GM23338 (cell line): ENCODE data around the gene CLPTM1L. TPM values are rescaled to one million over a fixed set of nuclear protein-coding genes. Genes with fewer than 3 reads are reported as not detected.

Experiments
- ATAC-seq: fragments of 200-7000 bp; cut with Tn5 transposase; 3 replicates; pipeline ENCODE4 v1.9.1; 2020
- DNase-seq: peaks from one replicate; pipeline ENCODE4 v3.0.0-alpha.2; 2015; ENCODE audit warnings: low spot score
- H2AFZ ChIP-seq: fragments of 200-600 bp; sonication (generic); 2 replicates; pipeline ENCODE4 v1.8.0; 2016; ENCODE audit warnings: antibody characterized with exemption, mild to moderate bottlenecking, moderate library complexity
- H3F3A ChIP-seq: fragments of 200-600 bp; sonication (generic); replicated peaks from 2 replicates; pipeline ENCODE4 v1.8.0; 2017; ENCODE audit warnings: antibody characterized with exemption, mixed run types, low read depth
- H3K27ac ChIP-seq: fragments of 200-600 bp; sonication (generic); 2 replicates; pipeline ENCODE4 v1.6.1; 2016; ENCODE audit warnings: low read depth
- H3K27me3 ChIP-seq: fragments of 200-600 bp; sonication (generic); 2 replicates; pipeline ENCODE4 v1.8.0; 2016; ENCODE audit warnings: mild to moderate bottlenecking, mixed run types, moderate library complexity; ENCODE audit not compliant: insufficient read depth
- H3K36me3 ChIP-seq: fragments of 200-600 bp; sonication (generic); 2 replicates; pipeline ENCODE4 v1.8.0; 2016; ENCODE audit warnings: mild to moderate bottlenecking; ENCODE audit not compliant: insufficient read depth
- H3K4me1 ChIP-seq: fragments of 200-600 bp; sonication (generic); 2 replicates; pipeline ENCODE4 v1.8.0; 2016; ENCODE audit warnings: mild to moderate bottlenecking, moderate library complexity; ENCODE audit not compliant: insufficient read depth
- H3K4me2 ChIP-seq: fragments of 200-600 bp; sonication (generic); 2 replicates; pipeline ENCODE4 v1.7.1; 2017; ENCODE audit warnings: mixed run types
- H3K4me3 ChIP-seq: fragments of 200-600 bp; sonication (generic); 2 replicates; pipeline ENCODE4 v1.6.1; 2016; ENCODE audit warnings: mixed run types
- H3K79me2 ChIP-seq: fragments of 200-600 bp; sonication (generic); replicated peaks from 2 replicates; pipeline ENCODE4 v1.8.0; 2017; ENCODE audit warnings: mild to moderate bottlenecking; ENCODE audit not compliant: insufficient read depth
- H3K9me2 ChIP-seq: fragments of 200-600 bp; sonication (generic); 2 replicates; pipeline ENCODE4 v1.8.0; 2017; ENCODE audit not compliant: insufficient read depth
- H4K20me1 ChIP-seq: fragments of 200-600 bp; sonication (generic); replicated peaks from 2 replicates; pipeline ENCODE4 v1.8.0; 2017; ENCODE audit warnings: mild to moderate bottlenecking; ENCODE audit not compliant: insufficient read depth
- H3K27ac Mint-ChIP-seq: 2 replicates; pipeline ENCODE4 v1.8.0; 2020; ENCODE audit warnings: inconsistent platforms, mild to moderate bottlenecking, moderate library complexity, mixed read lengths
- H3K27me3 Mint-ChIP-seq: 3 replicates; pipeline ENCODE4 v1.8.0; 2022; ENCODE audit warnings: low read depth, mild to moderate bottlenecking, moderate library complexity, mixed read lengths, inconsistent platforms; ENCODE audit not compliant: insufficient read depth, poor library complexity
- H3K36me3 Mint-ChIP-seq: 3 replicates; pipeline ENCODE4 v1.8.0; 2021; ENCODE audit warnings: low read depth, mild to moderate bottlenecking, inconsistent platforms, moderate library complexity, mixed read lengths
- H3K4me1 Mint-ChIP-seq: 3 replicates; pipeline ENCODE4 v1.8.0; 2020; ENCODE audit warnings: mild to moderate bottlenecking, inconsistent platforms, mixed read lengths
- H3K4me3 Mint-ChIP-seq: 3 replicates; pipeline ENCODE4 v1.8.0; 2021; ENCODE audit warnings: moderate library complexity, mild to moderate bottlenecking, inconsistent platforms, mixed read lengths
- H3K9me3 Mint-ChIP-seq: 3 replicates; pipeline ENCODE4 v1.8.0; 2020; ENCODE audit warnings: moderate library complexity, mild to moderate bottlenecking, inconsistent platforms, mixed read lengths
- CREB1 ChIP-seq: fragments of 250-450 bp; sonication (Bioruptor Pico); IDR thresholded peaks from 2 replicates; pipeline ENCODE4 v1.5.0; 2020; ENCODE audit warnings: low read depth, mild to moderate bottlenecking, moderate library complexity
- ETS1 ChIP-seq: IDR thresholded peaks from 2 replicates; pipeline ENCODE4 v1.6.1; 2016; ENCODE audit warnings: antibody characterized with exemption
- EZH2 ChIP-seq: fragments of 200-600 bp; sonication (generic); IDR thresholded peaks from one replicate; pipeline ENCODE4 v1.8.0; 2017; ENCODE audit warnings: antibody characterized with exemption, mild to moderate bottlenecking, low read depth; ENCODE audit not compliant: unreplicated experiment
- EZH2phosphoT487 ChIP-seq: fragments of 200-600 bp; sonication (generic); IDR thresholded peaks from one replicate; pipeline ENCODE4 v1.8.1; 2018; ENCODE audit warnings: antibody characterized with exemption; ENCODE audit not compliant: unreplicated experiment
- JUNB ChIP-seq: IDR thresholded peaks from one replicate; pipeline ENCODE4 v1.6.1; 2016; ENCODE audit warnings: antibody characterized with exemption; ENCODE audit not compliant: unreplicated experiment
- NANOG ChIP-seq: IDR thresholded peaks from 2 replicates; pipeline ENCODE4 v1.6.1; 2016; ENCODE audit warnings: antibody characterized with exemption, borderline replicate concordance
- POLR2AphosphoS5 ChIP-seq: IDR thresholded peaks from 2 replicates; pipeline ENCODE4 v1.6.1; 2016; ENCODE audit warnings: antibody characterized with exemption, low read depth
- REST ChIP-seq: IDR thresholded peaks from one replicate; pipeline ENCODE4 v1.6.1; 2018; ENCODE audit warnings: antibody characterized with exemption; ENCODE audit not compliant: unreplicated experiment
- STAT1 ChIP-seq: IDR thresholded peaks from one replicate; pipeline ENCODE4 v1.6.1; 2016; ENCODE audit warnings: antibody characterized with exemption; ENCODE audit not compliant: unreplicated experiment
- ZNF114 ChIP-seq: fragments of 250-450 bp; sonication (Bioruptor Pico); IDR thresholded peaks from 2 replicates; pipeline ENCODE4 v1.5.0; 2020; ENCODE audit warnings: mild to moderate bottlenecking, moderate library complexity
- ZNF331 ChIP-seq: fragments of 250-450 bp; sonication (Bioruptor Pico); IDR thresholded peaks from 2 replicates; pipeline ENCODE4 v1.5.0; 2020; ENCODE audit warnings: low read depth, mild to moderate bottlenecking, moderate library complexity
- ZNF462 ChIP-seq: fragments of 250-450 bp; sonication (Bioruptor Pico); IDR thresholded peaks from 2 replicates; pipeline ENCODE4 v1.5.0; 2020; ENCODE audit warnings: mild to moderate bottlenecking, moderate library complexity
- polyA plus RNA-seq: library from polyadenylated mRNA; unstranded; fragments of >200 nt; fragmentation: Nextera tagmentation; extraction: Ambion mirVana; gene quantifications from 2 replicates; pipeline ENCODE4 v1.2.1, GENCODE V29; 2016
- total RNA-seq: library from RNA; depleted of rRNA; stranded (reverse); fragments of >200 nt; shearing (Covaris generic); gene quantifications from 2 replicates; pipeline ENCODE4 v1.2.3, GENCODE V29; 2014
- TF ChIP-seq, protein P1 (sequence below), 2 experiments: fragments of 200-600 bp in 1 of 2; sonication (generic) in 1 of 2; conservative IDR thresholded peaks; 2 replicates each; pipeline versions ENCODE4 v1.5.1 to v1.6.1; 2016 to 2017; ENCODE audit warnings: antibody characterized with exemption in 2 of 2, low read depth in 2 of 2, mild to moderate bottlenecking in 2 of 2, moderate library complexity in 1 of 2

The CLPTM1L gene
- total and polyA plus RNA-seq, 2 experiments from 2014 or later, result 39.9 to 110 TPM

GRCh38 chr5:1341863-1342262 lies 3.0 kb downstream of the CLPTM1L start:
- peaks cover 6% of the 10 kb centered on the region for H3K4me1 ChIP-seq
- H3K36me3 Mint-ChIP-seq, result peaks cover 62% of the 10 kb centered on the region
- H3K79me2 ChIP-seq, result peaks cover 25% of the 10 kb centered on the region
- H3K36me3 ChIP-seq, result peaks cover 18% of the 10 kb centered on the region
- no peaks in the 10 kb centered on the region for H3F3A ChIP-seq
- no peaks in the 10 kb centered on the region for H3K27me3 ChIP-seq
- peaks cover 26% of the 10 kb centered on the region for H4K20me1 ChIP-seq
- no peak overlapping the region for H3K27ac Mint-ChIP-seq
- H3K9me2 ChIP-seq, result no peaks in the 10 kb centered on the region
- no peak overlapping the region for H3K4me2 ChIP-seq
- H3K4me1 Mint-ChIP-seq, result peaks cover 15% of the 10 kb centered on the region
- TF ChIP-seq EZH2phosphoT487, result no peak
- no peak for TF ChIP-seq STAT1
- no peak for TF ChIP-seq ETS1
- no peak for TF ChIP-seq ZNF331 (CRISPR knock-in tag)
- TF ChIP-seq CREB1 (CRISPR knock-in tag), result no peak
- no peak for TF ChIP-seq EZH2
- no peak for TF ChIP-seq ZNF114 (CRISPR knock-in tag)
- TF ChIP-seq JUNB, result no peak
- no peak for TF ChIP-seq POLR2AphosphoS5
- TF ChIP-seq ZNF462 (CRISPR knock-in tag), result no peak
- TF ChIP-seq NANOG, result no peak
- TF ChIP-seq, protein P1, sequence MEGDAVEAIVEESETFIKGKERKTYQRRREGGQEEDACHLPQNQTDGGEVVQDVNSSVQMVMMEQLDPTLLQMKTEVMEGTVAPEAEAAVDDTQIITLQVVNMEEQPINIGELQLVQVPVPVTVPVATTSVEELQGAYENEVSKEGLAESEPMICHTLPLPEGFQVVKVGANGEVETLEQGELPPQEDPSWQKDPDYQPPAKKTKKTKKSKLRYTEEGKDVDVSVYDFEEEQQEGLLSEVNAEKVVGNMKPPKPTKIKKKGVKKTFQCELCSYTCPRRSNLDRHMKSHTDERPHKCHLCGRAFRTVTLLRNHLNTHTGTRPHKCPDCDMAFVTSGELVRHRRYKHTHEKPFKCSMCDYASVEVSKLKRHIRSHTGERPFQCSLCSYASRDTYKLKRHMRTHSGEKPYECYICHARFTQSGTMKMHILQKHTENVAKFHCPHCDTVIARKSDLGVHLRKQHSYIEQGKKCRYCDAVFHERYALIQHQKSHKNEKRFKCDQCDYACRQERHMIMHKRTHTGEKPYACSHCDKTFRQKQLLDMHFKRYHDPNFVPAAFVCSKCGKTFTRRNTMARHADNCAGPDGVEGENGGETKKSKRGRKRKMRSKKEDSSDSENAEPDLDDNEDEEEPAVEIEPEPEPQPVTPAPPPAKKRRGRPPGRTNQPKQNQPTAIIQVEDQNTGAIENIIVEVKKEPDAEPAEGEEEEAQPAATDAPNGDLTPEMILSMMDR (conservative IDR thresholded peaks at IDR 0.05; ENCODE audit: low read depth in 2 of 2), result no peak
- TF ChIP-seq REST, result no peak
- H3K4me3 Mint-ChIP-seq, result no peak overlapping the region
- H3K27me3 Mint-ChIP-seq, result no peaks in the 10 kb centered on the region
- H3K9me3 Mint-ChIP-seq, result no peaks in the 10 kb centered on the region
- no peak overlapping the region for H2AFZ ChIP-seq
- H3K27ac ChIP-seq, result no peak overlapping the region
- H3K4me3 ChIP-seq, result no peak overlapping the region
- DNase-seq, result no peak
- no peak for ATAC-seq
